Spinal cord (tissue), 10 donors: ENCODE results near the gene MUTYH. TPM values are rescaled to one million over a fixed set of nuclear protein-coding genes. Genes with fewer than 3 reads are reported as not detected.
"Not testable (repeated sequence)": the region's sequence is repeated elsewhere in the genome, so short reads cannot be mapped to it uniquely, and the experiment has no call there.

ENCODE experiments used
- DNase-seq, 6 donors: peaks; one replicate each; pipeline versions ENCODE4 v3.0.0 to v3.0.0-alpha.2; 2013 to 2015; ENCODE audit warnings: low spot score in 6 of 6, low read depth in 4 of 6
- H3K27ac ChIP-seq: one replicate; pipeline ENCODE4 v1.5.1; 2013; ENCODE audit warnings: low read depth, low read length, control low read depth
- H3K27me3 ChIP-seq: one replicate; pipeline ENCODE4 v1.6.1; 2013; ENCODE audit warnings: low read length; ENCODE audit not compliant: control insufficient read depth, insufficient read depth
- H3K36me3 ChIP-seq: one replicate; pipeline ENCODE4 v1.6.1; 2013; ENCODE audit warnings: low read length; ENCODE audit not compliant: control insufficient read depth, insufficient read depth
- H3K4me1 ChIP-seq: one replicate; pipeline ENCODE4 v1.6.1; 2013; ENCODE audit warnings: low read length; ENCODE audit not compliant: control insufficient read depth, insufficient read depth
- H3K4me3 ChIP-seq: one replicate; pipeline ENCODE4 v1.5.1; 2013; ENCODE audit warnings: low read depth, low read length, control low read depth
- H3K9me3 ChIP-seq: one replicate; pipeline ENCODE4 v1.6.1; 2013; ENCODE audit warnings: low read length; ENCODE audit not compliant: control insufficient read depth, insufficient read depth
- WGBS: methylation state at CpG from one replicate; pipeline ENCODE4 v1.1.5; 2013; ENCODE audit warnings: missing lambda C conversion rate; ENCODE audit not compliant: insufficient coverage; 5-methylcytosine and 5-hydroxymethylcytosine counted together
- polyA plus RNA-seq, 2 donors: library from polyadenylated mRNA; unstranded; fragments of 120-200 nt; gene quantifications; one replicate each; pipeline ENCODE4 v1.2.1, GENCODE V29; 2013; ENCODE audit not compliant: insufficient read length in 2 of 2
- total RNA-seq, 2 donors: library from RNA; depleted of rRNA in 1 of 2; stranded (reverse); fragments of 120-200 nt in 1 of 2; fragments of >200 nt in 1 of 2; gene quantifications; one replicate each; pipeline versions ENCODE4 v1.2.3 to v1.2.4, GENCODE V29; 2013 to 2014
- donor health status: healthy.

Gene MUTYH
- total and polyA plus RNA-seq, 4 donors, result 13.2 to 55.7 (median 38.1) TPM

- H3K4me1 ChIP-seq, result no peaks in the 10 kb centered on the region
- H3K27ac ChIP-seq, result no peak overlapping the region
- no peak overlapping the region for H3K4me3 ChIP-seq
- DNase-seq, result no peak
- H3K27me3 ChIP-seq, result no peaks in the 10 kb centered on the region
- H3K36me3 ChIP-seq, result no peaks in the 10 kb centered on the region
- no peaks in the 10 kb centered on the region for H3K9me3 ChIP-seq
Observed at GRCh38 chr1:45378184-45378583, 37.9 kb upstream of the MUTYH start.

DNA sequence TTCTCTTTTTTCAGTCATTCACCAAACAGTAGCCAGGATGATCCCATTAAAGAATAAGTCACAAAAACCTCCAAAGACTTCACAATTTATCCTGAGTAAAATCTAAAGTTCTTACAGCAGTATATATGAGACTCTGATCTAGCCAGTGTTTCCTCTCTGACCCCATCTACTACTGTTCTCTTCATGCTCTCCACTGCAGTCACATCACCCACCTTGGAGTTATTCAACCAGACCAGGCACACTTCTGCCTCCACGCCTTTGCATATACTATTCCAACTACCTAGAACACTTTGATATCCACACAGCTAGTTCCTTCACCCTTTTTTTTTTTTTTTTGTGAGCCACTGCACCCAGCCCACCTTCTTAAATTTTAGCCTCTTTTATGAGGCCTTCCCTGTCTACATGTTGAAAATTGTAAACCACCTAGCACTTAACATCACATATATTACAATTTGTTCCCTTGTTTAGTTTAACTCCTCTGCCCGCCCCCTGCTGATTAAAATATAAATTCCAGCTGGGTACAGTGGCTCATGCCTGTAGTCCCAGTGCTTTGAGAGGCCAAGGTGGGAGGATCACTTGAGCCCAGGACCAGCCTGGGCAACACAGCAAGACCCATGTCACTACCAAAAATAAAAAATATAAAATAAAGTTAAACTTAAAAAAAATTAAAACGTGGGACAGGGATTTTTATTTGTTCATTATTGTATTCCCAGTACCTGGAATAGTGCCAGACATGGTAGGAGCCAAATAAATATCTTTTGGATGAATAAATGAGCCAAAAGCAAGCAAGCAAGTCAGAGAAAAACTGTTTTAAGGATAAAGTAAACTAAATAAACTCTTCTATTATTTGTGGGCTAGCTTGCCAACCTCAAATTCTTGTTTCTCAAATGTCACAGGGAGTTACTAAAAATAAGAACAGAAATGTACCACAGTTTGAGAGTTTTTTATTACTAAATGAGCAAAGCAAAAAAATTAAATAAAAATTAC is 35.2 kb upstream of the MUTYH start:
- Histone ChIP-seq H3K27me3 (no peaks in the 10 kb centered on the region), H3K9me3 (no peaks in the 10 kb centered on the region), H3K4me1 (no peaks in the 10 kb centered on the region), H3K36me3 (no peaks in the 10 kb centered on the region), H3K4me3 (no peak overlapping the region), H3K27ac (no peak overlapping the region)
- 47% methylated on average over 2 of the region's 3 CpGs for WGBS
- DNase-seq, result no peak

DNA sequence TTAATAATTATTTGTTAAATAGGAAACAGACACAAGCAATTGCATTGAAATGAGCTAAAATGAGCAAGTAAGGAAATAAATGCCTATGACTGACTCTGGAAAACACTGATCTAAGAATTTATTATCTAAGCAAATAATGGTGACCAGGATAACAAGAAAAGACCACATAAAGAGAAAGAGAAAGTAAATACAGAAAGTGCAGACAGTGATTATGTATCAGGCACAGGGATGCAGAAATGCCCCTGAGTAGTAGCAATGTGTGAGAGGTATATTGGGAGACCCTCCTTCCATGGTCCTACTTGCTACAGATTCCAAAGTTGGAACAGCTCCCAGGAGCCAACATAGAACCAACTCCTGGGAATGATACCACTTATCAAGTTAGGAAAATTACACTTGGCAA is 33.3 kb upstream of the MUTYH start:
- H3K4me1 ChIP-seq, result no peaks in the 10 kb centered on the region
- no peak overlapping the region for H3K4me3 ChIP-seq
- no peaks in the 10 kb centered on the region for H3K9me3 ChIP-seq
- no peaks in the 10 kb centered on the region for H3K27me3 ChIP-seq
- DNase-seq, result no peak
- H3K27ac ChIP-seq, result no peak overlapping the region
- H3K36me3 ChIP-seq, result no peaks in the 10 kb centered on the region

GRCh38 chr1:45370575-45370974 is 30.3 kb upstream of the MUTYH start:
- Histone ChIP-seq H3K27me3 (no peaks in the 10 kb centered on the region), H3K4me1 (no peaks in the 10 kb centered on the region), H3K9me3 (no peaks in the 10 kb centered on the region), H3K27ac (no peak overlapping the region), H3K4me3 (no peak overlapping the region), H3K36me3 (no peaks in the 10 kb centered on the region)
- no peak for DNase-seq

- Histone ChIP-seq H3K4me1 (no peaks in the 10 kb centered on the region), H3K27ac (no peak overlapping the region), H3K4me3 (no peak overlapping the region), H3K36me3 (no peaks in the 10 kb centered on the region), H3K9me3 (no peaks in the 10 kb centered on the region), H3K27me3 (no peaks in the 10 kb centered on the region)
- 17% methylated on average over 2 of the region's 6 CpGs for WGBS
- peak in 1 of 6 donors; percentile 17 for DNase-seq
Observed at GRCh38 chr1:45365051-45365450, 24.8 kb upstream of the MUTYH start.

DNA sequence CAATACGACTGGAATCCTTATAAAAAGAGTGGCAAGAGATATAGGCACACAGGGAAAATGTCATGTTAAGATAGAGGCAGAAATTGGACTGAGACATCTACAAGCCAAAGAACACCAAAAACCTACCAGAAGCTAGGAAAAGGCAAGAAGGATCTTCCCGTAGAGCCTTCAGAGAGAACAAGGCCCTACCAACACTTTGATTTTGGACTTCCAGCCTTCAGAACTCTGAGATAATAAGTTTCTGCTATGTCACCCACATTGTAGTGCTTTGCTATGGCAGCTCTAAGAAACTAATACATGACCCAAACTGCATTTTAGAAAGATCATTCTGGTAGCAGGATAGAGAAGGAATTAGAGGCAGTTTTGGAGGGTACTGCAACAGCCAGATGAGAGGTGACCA is 24.1 kb upstream of the MUTYH start:
- H3K9me3 ChIP-seq, result no peaks in the 10 kb centered on the region
- no peak overlapping the region for H3K4me3 ChIP-seq
- H3K4me1 ChIP-seq, result no peaks in the 10 kb centered on the region
- H3K27me3 ChIP-seq, result no peaks in the 10 kb centered on the region
- DNase-seq, result no peak
- H3K36me3 ChIP-seq, result no peaks in the 10 kb centered on the region
- no CpG with 5 or more reads among the region's 2 CpGs for WGBS
- no peak overlapping the region for H3K27ac ChIP-seq

GRCh38 chr1:45360981-45361380 is 20.7 kb upstream of the MUTYH start:
- H3K27ac ChIP-seq, H3K36me3 ChIP-seq, H3K4me1 ChIP-seq, H3K9me3 ChIP-seq, H3K4me3 ChIP-seq, H3K27me3 ChIP-seq: not testable (repeated sequence)
- DNase-seq, result peak in 1 of 6 donors; percentile 33
- WGBS, result 56% methylated on average over 5 of the region's 7 CpGs

GRCh38 chr1:45359882-45360513 is 19.8 kb upstream of the MUTYH start:
- Histone ChIP-seq H3K9me3 (no peaks in the 10 kb centered on the region), H3K4me3 (no peak overlapping the region), H3K27ac (no peak overlapping the region), H3K36me3 (no peaks in the 10 kb centered on the region), H3K4me1 (no peaks in the 10 kb centered on the region), H3K27me3 (no peaks in the 10 kb centered on the region)
- WGBS, result 63% methylated on average over 3 of the region's 7 CpGs
- DNase-seq, result peak; percentile 28 to 88 (median 46)

DNA sequence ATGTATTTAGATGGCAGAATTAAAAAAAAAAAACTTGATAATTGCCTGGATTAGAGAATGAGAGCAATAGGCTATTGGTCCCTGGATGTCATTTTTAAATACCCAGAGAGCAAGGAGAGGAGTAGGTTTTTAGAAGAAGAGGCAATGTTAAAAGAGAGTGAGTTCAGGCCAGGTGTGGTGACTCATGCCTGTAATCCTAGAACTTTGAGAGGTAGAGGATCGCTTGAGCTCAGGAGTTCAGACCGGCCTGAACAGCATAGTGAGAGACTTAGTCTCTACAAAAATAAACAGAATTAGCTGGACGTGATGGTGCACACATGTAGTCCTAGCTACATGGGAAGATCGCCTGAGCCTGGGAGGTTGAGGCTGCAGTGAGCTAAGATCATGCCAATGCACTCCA is 15.9 kb upstream of the MUTYH start:
- no peaks in the 10 kb centered on the region for H3K4me1 ChIP-seq
- no peak overlapping the region for H3K4me3 ChIP-seq
- 78% methylated on average over 2 of the region's 4 CpGs for WGBS
- H3K27ac ChIP-seq, result no peak overlapping the region
- H3K27me3 ChIP-seq, result no peaks in the 10 kb centered on the region
- H3K9me3 ChIP-seq, result no peaks in the 10 kb centered on the region
- H3K36me3 ChIP-seq, result no peaks in the 10 kb centered on the region
- no peak for DNase-seq

DNA sequence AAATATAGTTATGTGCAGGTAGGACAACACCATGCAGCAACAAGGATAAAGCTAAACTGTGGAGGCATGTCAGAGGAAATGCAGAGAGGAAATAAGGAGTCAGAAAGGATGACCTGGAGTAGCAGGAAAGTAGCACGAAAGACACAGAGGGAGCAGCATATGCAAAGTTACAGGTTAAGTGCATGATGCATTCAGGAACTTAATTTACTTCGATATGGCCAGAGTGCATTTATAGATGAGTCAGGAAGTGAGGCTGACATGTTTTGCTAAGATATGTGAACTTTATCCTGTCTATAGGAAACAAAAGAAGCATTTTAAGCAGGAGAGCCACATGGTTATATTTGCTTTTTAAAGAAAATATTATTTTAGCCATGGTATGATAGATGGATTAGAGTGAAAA is 15.4 kb upstream of the MUTYH start:
- 50% methylated on average over 1 of the region's 2 CpGs for WGBS
- DNase-seq, result no peak
- no peaks in the 10 kb centered on the region for H3K36me3 ChIP-seq
- H3K4me3 ChIP-seq, result no peak overlapping the region
- no peaks in the 10 kb centered on the region for H3K27me3 ChIP-seq
- H3K4me1 ChIP-seq, result no peaks in the 10 kb centered on the region
- no peaks in the 10 kb centered on the region for H3K9me3 ChIP-seq
- no peak overlapping the region for H3K27ac ChIP-seq
